Activated B cell treated with CpG ODN at 0.5 μM for 24 hours (primary cell): ENCODE measurements around the gene FGF12. TPM values are rescaled to one million over a fixed set of nuclear protein-coding genes. Genes with fewer than 3 reads are reported as not detected.

Source experiments
- ATAC-seq: fragments of 200-7000 bp; cut with Tn5 transposase; one replicate; pipeline ENCODE4 v1.10.0; 2021; ENCODE audit warnings: low read depth, mild to moderate bottlenecking, moderate library complexity
- CTCF ChIA-PET: fragments of 350-600 bp; sonication (Branson Sonifier 250); formaldehyde crosslinking; loops from one replicate; lab custom pipeline; 2021; ENCODE audit warnings: antibody characterized with exemption; lab: Charles Lee
- POLR2A ChIA-PET: fragments of 350-600 bp; sonication (Branson Sonifier 250); formaldehyde crosslinking; loops from one replicate; lab custom pipeline; 2021; ENCODE audit warnings: antibody characterized with exemption; lab: Charles Lee
- DNase-seq: peaks from one replicate; pipeline ENCODE4 v3.0.0; 2022
- H3K27ac Mint-ChIP-seq: one replicate; pipeline ENCODE4 v1.8.0; 2020; ENCODE audit warnings: mixed read lengths
- H3K27me3 Mint-ChIP-seq: one replicate; pipeline ENCODE4 v1.8.0; 2021; ENCODE audit warnings: mixed read lengths
- H3K36me3 Mint-ChIP-seq: one replicate; pipeline ENCODE4 v1.8.0; 2021; ENCODE audit warnings: low read depth, mixed read lengths
- H3K4me1 Mint-ChIP-seq: one replicate; pipeline ENCODE4 v1.8.0; 2021; ENCODE audit warnings: mixed read lengths
- H3K4me3 Mint-ChIP-seq: one replicate; pipeline ENCODE4 v1.8.0; 2020; ENCODE audit warnings: mild to moderate bottlenecking, mixed read lengths
- H3K9me3 Mint-ChIP-seq: one replicate; pipeline ENCODE4 v1.8.0; 2020; ENCODE audit warnings: mixed read lengths
- CTCF ChIP-seq: fragments of 200-600 bp; IDR thresholded peaks from one replicate; pipeline ENCODE4 v1.8.0; 2022; ENCODE audit warnings: antibody characterized with exemption, mild to moderate bottlenecking
- intact Hi-C: fragments of 100-400 bp; cut with micrococcal nuclease; formaldehyde crosslinking; loops from one replicate; pipeline ENCODE4 v1.15.1; 2024
- total RNA-seq: library from RNA; stranded (reverse); gene quantifications from 2 replicates; pipeline ENCODE4 v1.2.3, GENCODE V29; 2022

Gene FGF12
- total RNA-seq, 1 donor from 2014 or later: not detected

DNA sequence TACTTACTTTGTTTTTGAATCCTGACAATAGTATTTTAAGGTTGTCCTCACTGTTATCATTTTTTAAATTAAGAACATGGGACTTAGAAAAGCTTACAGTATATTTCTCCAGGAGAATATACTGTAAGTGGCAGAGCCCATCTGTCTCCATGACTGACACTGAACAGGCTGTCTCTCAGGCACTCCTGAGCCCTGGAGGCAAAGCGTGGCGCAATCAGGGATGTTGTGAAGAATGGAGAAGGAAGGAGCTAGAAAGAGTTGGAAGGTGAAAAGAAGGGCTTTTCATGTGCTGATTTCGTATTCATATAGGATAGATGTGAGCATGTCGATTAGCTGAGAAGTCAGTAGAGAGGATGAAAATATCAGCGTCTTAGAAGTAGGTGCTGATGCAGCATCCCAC lies 41.5 kb downstream of the FGF12 start:
- TF ChIP-seq CTCF: no peak
- ATAC-seq (no peak), DNase-seq (no peak)
- ChIA-PET POLR2A (no interaction called here), CTCF (no interaction called here)
- Mint-ChIP-seq H3K9me3 (peaks cover 13% of the 10 kb centered on the region), H3K36me3 (no peaks in the 10 kb centered on the region), H3K27ac (no peak overlapping the region), H3K4me3 (no peak overlapping the region), H3K27me3 (peaks cover 3% of the 10 kb centered on the region), H3K4me1 (no peaks in the 10 kb centered on the region)
- intact Hi-C loops: no loop called here

GRCh38 chr3:192684151-192684550 lies 43.2 kb downstream of the FGF12 start:
- peaks cover 3% of the 10 kb centered on the region for H3K27me3 Mint-ChIP-seq
- H3K27ac Mint-ChIP-seq: no peak overlapping the region
- H3K36me3 Mint-ChIP-seq: no peaks in the 10 kb centered on the region
- no peaks in the 10 kb centered on the region for H3K4me1 Mint-ChIP-seq
- ATAC-seq (no peak), DNase-seq (no peak)
- ChIA-PET POLR2A (no interaction called here), CTCF (no interaction called here)
- H3K9me3 Mint-ChIP-seq: peaks cover 3% of the 10 kb centered on the region
- no peak overlapping the region for H3K4me3 Mint-ChIP-seq
- intact Hi-C loops: no loop called here
- no peak for TF ChIP-seq CTCF

DNA sequence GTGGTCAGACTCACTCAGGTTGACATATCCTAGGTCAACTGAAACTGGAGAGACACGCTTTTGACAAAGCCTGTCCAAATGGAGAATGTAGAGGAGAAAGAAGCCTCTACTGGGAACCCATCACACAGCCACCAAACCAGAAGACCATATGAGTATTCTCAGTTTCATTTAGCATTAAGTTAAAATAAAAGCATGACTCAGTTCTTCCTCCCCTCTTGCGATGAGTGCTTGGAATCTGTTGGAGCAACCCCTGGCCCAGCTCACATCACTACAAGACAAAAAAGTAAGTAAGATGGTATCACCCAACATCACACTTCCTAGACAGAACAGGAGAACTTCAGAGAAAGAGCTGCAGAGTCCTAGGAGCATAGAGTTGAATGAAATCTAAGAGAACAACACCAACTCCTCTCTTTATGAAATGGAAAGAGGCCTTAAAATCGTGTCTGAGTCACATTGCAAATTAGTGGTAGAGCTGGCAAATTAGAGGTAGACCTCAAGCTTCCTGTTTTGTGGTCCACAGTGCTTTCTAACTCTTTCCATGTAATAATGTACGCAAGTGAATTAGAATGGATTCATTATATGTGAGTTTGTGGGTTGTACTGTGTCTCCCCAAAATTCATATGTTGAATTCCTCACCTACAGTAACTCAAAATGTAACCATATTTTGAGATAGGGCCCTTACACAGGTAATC lies 51.2 kb downstream of the FGF12 start:
- Mint-ChIP-seq H3K27ac (no peak overlapping the region), H3K9me3 (peaks cover 2% of the 10 kb centered on the region), H3K4me3 (no peak overlapping the region), H3K36me3 (no peaks in the 10 kb centered on the region), H3K4me1 (no peaks in the 10 kb centered on the region), H3K27me3 (peaks cover 4% of the 10 kb centered on the region)
- ChIA-PET POLR2A (no interaction called here), CTCF (no interaction called here)
- intact Hi-C loops: no loop called here
- DNase-seq: no peak
- TF ChIP-seq CTCF: no peak
- no peak for ATAC-seq

DNA sequence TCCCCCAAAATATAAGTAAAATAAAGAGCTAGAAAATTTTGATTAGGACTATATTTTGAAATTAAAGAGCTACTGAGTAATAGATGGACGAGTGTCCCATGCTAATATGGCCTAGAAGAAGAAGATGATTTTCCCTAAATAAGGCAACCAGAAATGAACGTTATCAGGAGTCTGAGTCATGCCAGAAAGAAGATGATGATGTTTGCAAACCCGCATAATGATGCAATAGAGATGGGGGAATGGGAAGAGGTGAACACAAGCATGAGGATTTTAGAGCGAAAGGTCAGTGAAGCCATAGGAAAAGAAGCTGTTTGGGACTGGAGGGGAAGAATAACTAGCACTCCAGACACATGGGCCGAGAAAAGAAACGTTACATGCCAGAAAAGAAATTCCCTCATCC lies 71.7 kb downstream of the FGF12 start:
- H3K27ac Mint-ChIP-seq: no peak overlapping the region
- DNase-seq (no peak), ATAC-seq (no peak)
- no peak overlapping the region for H3K4me3 Mint-ChIP-seq
- no peaks in the 10 kb centered on the region for H3K9me3 Mint-ChIP-seq
- intact Hi-C loops: no loop called here
- no peak for TF ChIP-seq CTCF
- ChIA-PET CTCF (no interaction called here), POLR2A (interaction anchor here (0.6 kb wide), 1 partner anchor 1744 kb away, joined by 3 read pairs; no protein-coding TSS in a partner anchor)
- H3K36me3 Mint-ChIP-seq: no peaks in the 10 kb centered on the region
- H3K27me3 Mint-ChIP-seq: no peaks in the 10 kb centered on the region
- no peaks in the 10 kb centered on the region for H3K4me1 Mint-ChIP-seq

- H3K27ac Mint-ChIP-seq: no peak overlapping the region
- DNase-seq: no peak
- no peak overlapping the region for H3K4me3 Mint-ChIP-seq
- H3K27me3 Mint-ChIP-seq: no peaks in the 10 kb centered on the region
- H3K36me3 Mint-ChIP-seq: no peaks in the 10 kb centered on the region
- ATAC-seq: no peak
- H3K9me3 Mint-ChIP-seq: no peaks in the 10 kb centered on the region
- no peaks in the 10 kb centered on the region for H3K4me1 Mint-ChIP-seq
- CTCF ChIA-PET: no interaction called here
- POLR2A ChIA-PET: interaction anchor here (0.6 kb wide), 1 partner anchor 1745 kb away, joined by 3 read pairs; no protein-coding TSS in a partner anchor
- intact Hi-C loops: no loop called here
- TF ChIP-seq CTCF: no peak
Observed at GRCh38 chr3:192655040-192655439, 72.3 kb downstream of the FGF12 start.
